Neural progenitor cell (in vitro differentiated cells): ENCODE data around the gene LRRC38.

Source experiments
- CTCF ChIP-seq: fragments of 200-600 bp; sonication (generic); IDR thresholded peaks from 2 replicates; pipeline ENCODE4 v1.5.1; 2017; ENCODE audit warnings: antibody characterized with exemption, mild to moderate bottlenecking
- EZH2 ChIP-seq: fragments of 200-600 bp; sonication (generic); IDR thresholded peaks from 2 replicates; pipeline ENCODE4 v1.6.1; 2017; ENCODE audit warnings: antibody characterized with exemption, mild to moderate bottlenecking, moderate library complexity
- EZH2phosphoT487 ChIP-seq: fragments of 200-600 bp; sonication (generic); IDR thresholded peaks from 2 replicates; pipeline ENCODE4 v1.6.1; 2017; ENCODE audit warnings: antibody characterized with exemption

DNA sequence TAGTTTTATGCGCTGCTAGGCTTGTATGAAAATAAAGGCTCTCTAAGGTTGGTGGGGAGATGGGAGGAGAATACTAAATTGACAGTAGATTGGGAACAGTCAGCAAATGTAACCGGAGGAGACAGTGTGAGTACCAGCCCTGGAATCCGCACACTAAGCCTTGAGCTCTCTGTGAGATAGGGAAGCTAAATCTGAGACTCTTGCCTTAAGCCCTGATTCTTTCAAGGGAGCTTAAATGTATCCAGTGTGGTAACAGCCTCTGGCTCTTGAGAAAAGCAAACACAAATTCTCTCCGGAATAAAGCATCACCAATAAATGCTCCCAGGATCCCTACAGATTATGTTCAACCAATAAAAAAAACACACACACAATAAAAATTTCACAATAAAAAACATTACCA, 36.9 kb upstream of the LRRC38 start:
- TF ChIP-seq EZH2 (no peak), CTCF (no peak), EZH2phosphoT487 (no peak)
